ENCODE measurements around the gene DNAH17.
A peak's percentile ranks its signal among the peaks of the same experiment; 100 is the strongest.

The DNAH17 gene

GRCh38 chr17:78450696-78451345 is 126.4 kb downstream of the DNAH17 start:
- DNase-seq (ENCODE audit: low read depth, low spot score): no peak

GRCh38 chr17:78449983-78450595 is 127.1 kb downstream of the DNAH17 start:
- no peak for DNase-seq (ENCODE audit: low read depth, low spot score)

- DNase-seq (ENCODE audit: low read depth, low spot score): no peak
These were observed 128.7 kb downstream of the DNAH17 start for GRCh38 chr17:78448356-78448993.

DNA sequence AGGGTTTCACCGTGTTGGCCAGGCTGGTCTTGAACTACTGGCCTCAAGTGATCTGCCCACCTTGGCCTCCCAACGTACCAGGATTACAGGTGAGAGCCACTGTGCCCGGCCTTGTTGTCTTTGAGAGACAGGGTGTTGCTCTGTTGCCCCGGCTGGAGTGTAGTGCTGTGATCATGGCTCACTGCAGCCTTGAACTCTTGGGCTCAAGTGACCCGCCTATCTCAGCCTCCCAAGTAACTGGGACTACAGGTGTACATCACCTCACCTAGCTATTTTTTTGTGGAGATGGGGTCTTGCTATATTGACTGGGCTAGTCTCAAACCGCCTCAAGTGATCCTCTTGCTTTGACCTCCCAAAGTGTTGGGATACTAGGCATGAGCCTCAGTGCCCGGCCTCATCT is 130.4 kb downstream of the DNAH17 start:
- no peak for DNase-seq (ENCODE audit: low read depth, low spot score)

- DNase-seq (ENCODE audit: low read depth, low spot score): no peak
These were observed 132.8 kb downstream of the DNAH17 start for GRCh38 chr17:78444392-78444791.

DNA sequence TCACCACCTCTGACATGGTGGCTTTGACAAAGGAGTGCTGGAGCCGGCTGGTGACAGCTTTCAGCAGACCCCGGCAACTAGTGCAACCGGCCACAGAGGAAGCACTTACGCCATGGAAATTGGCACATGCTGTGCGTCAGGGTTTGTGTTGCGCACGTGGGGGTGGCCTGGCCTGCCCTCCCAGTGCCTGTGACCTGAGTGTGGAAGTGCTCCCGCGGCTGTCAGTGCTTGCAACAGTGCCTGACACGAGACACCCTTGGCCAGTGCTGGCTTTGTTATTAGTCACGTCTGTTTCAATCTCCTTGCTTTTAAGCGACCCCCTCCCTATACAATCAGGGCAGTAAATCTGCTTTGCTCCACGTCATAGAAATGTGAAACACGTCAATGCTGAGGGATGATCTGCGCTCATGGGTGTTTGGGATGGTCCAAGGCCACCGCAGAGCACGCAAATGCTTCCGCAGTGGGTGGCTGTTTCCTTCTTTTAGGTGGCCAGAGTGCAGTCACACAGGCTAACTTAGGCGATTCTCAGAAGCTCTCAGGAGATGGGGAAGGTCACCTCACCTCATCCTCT is 134.5 kb downstream of the DNAH17 start:
- no peak for DNase-seq (ENCODE audit: low read depth, low spot score)

DNA sequence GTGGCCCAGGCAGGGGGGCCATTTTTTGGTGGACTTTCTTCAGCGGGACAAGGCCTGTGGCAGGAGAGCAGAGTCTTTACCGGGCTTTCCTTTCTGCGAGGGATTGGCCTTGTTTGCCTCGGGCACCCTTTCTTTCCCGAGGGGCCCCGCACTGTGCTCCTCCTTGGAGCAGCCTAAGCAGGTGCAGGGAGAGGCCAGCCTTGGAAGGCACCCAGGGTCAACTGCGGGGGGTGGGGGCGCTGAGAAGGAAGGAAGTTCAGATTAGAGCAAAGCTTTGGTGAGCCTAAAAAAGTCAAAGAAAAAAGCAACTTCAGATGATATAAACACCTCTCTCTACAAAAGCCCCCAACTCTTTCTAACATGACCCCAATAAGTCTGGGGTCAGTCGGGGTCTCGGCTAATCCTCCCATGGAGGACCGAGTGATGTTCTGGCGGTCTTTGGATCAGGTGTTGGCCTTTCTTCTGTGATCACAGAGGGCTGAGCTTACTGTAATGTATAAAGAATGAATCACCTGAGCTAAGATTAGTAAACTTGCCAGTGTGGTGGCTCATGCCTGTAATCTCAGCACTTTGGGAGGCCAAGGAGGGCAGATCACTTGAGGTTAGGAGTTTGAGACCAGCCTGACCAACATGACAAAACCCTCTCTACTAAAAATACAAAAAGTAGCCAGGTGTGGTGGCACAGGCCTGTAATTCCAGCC is 135.8 kb downstream of the DNAH17 start:
- DNase-seq (ENCODE audit: low read depth, low spot score): no peak

DNA sequence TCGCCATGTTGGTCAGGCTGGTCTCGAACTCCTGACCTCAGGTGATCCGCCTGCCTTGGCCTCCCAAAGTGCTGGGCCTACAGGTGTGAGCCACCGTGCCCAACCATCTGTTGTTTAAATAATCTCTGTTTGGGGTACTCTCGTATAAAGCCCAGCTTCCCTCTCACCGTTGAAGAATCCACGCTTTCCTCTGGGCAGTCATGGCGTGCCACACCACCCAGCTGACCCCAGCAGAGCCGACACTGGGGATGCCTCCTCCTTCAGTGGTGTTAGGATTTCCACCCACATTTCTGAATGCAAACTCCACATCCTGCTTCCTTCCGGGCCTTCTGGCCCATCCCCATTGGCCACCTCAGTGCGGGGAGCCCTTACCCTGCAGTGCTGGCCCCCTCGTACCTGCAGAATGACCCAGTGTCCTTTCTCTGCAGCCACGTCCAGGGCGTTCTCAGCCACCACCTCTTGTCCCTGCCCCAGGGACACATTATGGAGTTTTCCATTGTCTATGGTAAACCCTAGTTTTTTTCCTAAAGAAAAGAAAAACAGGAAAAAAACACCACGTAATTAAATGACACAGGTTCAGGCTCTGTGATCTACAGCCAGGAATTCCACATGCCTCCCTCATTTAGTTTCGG is 138.4 kb downstream of the DNAH17 start:
- DNase-seq (ENCODE audit: low read depth, low spot score): no peak

DNA sequence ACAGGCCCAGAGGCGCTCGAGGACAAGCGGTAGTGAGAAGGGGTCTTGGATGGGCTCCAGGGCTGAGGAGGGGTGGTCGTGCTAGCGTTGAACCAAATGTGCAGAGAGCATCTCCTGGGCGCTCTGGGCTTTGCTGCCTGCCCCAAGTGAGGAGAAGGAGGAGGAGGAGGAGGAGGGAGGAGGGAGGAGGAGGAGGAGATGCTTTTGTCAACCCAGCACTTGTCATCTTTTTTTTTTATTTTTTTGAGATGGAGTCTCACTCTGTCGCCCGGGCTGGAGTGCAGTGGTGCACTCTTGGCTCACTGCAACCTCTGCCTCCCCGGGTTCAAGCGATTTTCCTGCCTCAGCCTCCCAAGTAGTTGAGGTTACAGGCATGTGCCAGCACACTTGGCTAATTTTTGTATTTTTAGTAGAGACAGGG is 138.9 kb downstream of the DNAH17 start:
- DNase-seq (ENCODE audit: low read depth, low spot score): no peak

DNA sequence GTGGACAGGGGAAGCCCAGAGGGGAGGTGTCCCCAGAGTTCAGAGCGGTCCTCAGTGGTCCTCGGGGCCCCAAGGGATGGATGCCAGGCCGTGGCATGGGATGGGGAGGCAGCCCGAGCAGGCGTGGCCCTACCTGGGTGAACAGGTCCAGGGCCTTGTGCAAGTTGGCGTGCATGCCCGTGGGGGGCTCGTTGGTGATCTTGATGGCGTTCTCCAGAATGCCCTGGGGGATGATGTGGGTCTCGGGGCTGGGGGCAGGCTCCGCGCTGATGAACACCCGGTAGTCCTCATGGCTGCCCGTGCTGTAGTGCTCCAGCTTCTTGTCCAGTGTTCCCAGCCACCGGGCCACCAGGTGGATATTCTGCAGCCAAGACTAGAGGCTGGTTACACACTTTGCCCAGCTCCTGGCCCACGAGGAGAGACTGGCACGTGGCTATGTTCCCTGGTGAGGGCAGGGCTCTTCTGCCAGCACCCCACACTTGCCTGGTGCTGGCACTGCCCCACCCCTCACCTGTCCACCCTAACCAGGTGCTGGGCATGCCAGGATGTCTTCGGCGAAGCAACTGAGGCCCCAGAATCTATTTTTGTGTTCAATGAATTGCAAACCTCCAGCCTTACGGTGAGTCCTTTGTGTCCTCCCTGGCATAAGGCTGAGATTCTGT is 139.6 kb downstream of the DNAH17 start:
- no peak for DNase-seq (ENCODE audit: low read depth, low spot score)

DNA sequence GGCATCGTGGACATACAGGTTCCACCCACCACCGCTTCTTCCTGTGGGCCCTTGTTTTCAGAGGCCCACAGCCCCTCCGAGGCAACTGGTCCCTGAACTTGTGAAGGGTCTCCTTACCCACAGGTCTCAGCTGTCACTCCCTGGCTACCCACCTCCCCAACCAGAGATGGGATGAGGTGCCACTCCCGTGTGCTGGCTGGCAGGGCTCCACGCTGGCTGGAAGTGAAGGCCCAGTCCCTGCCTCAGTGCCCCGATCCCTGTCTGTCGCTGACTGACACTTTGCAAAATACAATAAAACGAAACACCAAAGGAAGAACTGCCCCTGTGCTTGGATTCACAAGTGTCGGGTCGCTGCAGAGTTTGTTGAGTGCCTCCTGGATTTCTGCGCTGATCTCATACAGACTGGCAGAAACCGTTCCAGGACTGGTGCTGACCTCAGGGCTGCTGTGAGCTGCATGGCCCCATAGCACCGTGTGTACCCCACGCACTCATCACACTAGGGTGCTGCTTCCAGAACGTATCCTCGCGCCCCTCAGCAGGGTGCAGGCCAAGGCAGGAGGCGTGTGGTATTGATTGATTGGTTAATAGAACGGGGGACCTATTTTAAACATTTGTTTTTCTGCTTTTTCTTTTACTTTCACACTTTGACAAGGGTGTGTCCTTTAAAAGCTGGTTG is 141.7 kb downstream of the DNAH17 start:
- no peak for DNase-seq (ENCODE audit: low read depth, low spot score)

- no peak for DNase-seq (ENCODE audit: low read depth, low spot score)
These were observed 142.5 kb downstream of the DNAH17 start for GRCh38 chr17:78434455-78435329.

- DNase-seq (ENCODE audit: low read depth, low spot score): no peak
These were observed 143.3 kb downstream of the DNAH17 start for GRCh38 chr17:78433780-78434335.

- no peak for DNase-seq (ENCODE audit: low read depth, low spot score)
These were observed 144.0 kb downstream of the DNAH17 start for GRCh38 chr17:78433013-78433727.

DNA sequence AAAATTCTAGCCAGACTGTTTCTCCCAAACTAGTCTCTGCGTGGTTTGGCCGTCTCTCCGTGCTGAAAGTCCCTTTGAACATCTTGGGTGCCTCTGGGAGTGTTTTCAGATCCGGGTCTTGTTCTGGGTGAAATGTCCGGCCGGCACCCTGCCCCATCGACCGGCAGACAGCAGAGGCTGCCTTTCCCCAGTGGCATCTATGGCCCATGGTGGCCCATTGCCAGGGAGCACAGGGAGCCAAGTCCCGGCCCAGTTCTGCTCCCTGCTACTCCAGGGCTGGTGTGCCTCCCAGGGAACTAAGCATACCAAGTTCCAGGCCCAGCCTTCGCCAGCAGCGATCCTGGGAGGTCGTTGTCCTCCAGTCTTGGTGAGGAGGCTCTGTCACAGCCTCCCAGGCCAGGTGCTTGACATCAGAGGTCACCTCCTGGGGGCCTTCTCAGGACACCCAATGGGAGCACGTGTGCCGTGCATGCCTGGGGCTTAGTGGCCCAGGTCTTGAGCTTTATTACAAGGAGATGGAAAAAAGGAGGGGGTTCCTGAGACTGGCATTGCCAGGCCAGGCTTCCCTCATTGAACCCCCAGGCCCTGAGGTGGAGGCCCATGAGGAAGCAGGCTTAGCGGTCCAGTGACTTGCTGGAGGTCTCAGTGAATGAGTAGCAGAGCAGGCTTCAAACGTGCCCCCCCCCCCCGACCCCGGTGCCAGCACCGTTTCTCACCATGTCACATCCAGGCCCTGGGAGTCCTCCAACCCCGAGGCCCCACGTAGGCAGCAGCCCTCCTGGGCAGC is 144.8 kb downstream of the DNAH17 start:
- no peak for DNase-seq (ENCODE audit: low read depth, low spot score)

DNA sequence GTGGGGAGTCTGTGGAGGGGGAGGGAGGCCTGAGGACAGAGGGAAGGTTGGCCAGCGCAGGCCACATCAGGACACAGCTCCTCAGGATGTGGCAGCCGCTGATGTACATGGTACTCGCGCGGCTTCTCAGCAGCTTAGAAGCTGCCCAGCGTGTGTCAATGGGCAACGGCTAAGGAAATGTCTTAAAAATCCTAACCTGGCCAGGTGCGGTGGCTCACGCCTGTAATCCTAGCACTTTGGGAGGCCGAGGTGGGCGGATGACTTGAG is 145.6 kb downstream of the DNAH17 start:
- no peak for DNase-seq (ENCODE audit: low read depth, low spot score)

DNA sequence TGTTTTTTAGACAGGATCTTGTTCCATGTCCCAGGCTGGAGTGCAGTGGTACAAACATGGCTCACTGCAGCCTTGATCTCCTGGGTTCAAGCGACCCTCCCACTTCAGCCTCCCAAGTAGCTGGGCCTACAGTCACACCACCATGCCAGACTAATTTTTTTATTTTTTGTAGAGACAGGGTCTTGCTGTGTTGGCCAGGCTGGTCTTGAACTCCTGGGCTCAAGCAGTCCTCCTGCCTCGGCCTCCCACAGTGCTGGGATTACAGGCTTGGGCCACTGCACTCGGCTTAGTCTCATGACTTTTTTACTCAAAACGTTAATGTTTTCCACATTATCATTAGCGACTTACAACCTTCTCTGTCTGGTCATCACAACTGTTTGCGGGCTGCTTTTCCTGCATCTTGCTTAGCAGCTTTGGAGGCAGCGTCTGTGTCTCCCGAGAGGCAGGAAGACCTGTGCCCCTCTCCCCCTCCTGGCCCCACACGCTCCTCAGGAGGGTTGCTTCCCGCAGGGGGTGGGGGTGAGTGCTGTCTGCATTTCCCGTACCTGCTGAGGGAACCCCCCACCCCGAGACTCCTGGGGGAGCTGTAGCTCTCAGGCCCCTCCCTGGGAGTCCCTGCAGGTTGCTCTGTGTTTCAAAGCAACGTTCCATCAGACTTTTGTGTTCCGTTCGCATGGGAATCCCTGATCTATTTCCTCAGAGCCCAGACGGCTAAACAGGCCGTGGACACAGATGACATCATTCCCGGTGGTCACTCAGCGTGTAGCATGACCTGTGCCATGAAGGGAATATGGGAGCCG is 146.1 kb downstream of the DNAH17 start:
- DNase-seq (ENCODE audit: low read depth, low spot score): peak; percentile 80
